GM18870 (cell line): ENCODE results near the gene SAMD14.
"Not testable (repeated sequence)": the region's sequence is repeated elsewhere in the genome, so short reads cannot be mapped to it uniquely, and the experiment has no call there.

Source experiments
- ATAC-seq: cut with Tn5 transposase; IDR thresholded peaks from one replicate; pipeline ENCODE4 v1.9.1; 2021; ENCODE audit warnings: moderate library complexity; ENCODE audit not compliant: unreplicated experiment

Gene SAMD14

GRCh38 chr17:50076591-50077235, 53.2 kb downstream of the SAMD14 start:
- no peak for ATAC-seq

GRCh38 chr17:50076221-50076590, 53.8 kb downstream of the SAMD14 start:
- ATAC-seq = no peak

GRCh38 chr17:50075446-50076032, 54.4 kb downstream of the SAMD14 start:
- ATAC-seq = no peak

- no peak for ATAC-seq
These were observed 55.7 kb downstream of the SAMD14 start for GRCh38 chr17:50074227-50074626.

- no peak for ATAC-seq
These were observed 57.0 kb downstream of the SAMD14 start for GRCh38 chr17:50072925-50073324.

- ATAC-seq = no peak
These were observed 57.8 kb downstream of the SAMD14 start for GRCh38 chr17:50072130-50072529.

- ATAC-seq = no peak
These were observed 58.3 kb downstream of the SAMD14 start for GRCh38 chr17:50071692-50072091.

- ATAC-seq = no peak
These were observed 58.9 kb downstream of the SAMD14 start for GRCh38 chr17:50070908-50071680.

- no peak for ATAC-seq
These were observed 62.0 kb downstream of the SAMD14 start for GRCh38 chr17:50067996-50068395.

- ATAC-seq = no peak
These were observed 63.0 kb downstream of the SAMD14 start for GRCh38 chr17:50066995-50067394.

- ATAC-seq = no peak
These were observed 64.9 kb downstream of the SAMD14 start for GRCh38 chr17:50065056-50065455.

GRCh38 chr17:50064253-50065001, 65.5 kb downstream of the SAMD14 start:
- ATAC-seq = no peak

GRCh38 chr17:50063561-50064252, 66.3 kb downstream of the SAMD14 start:
- ATAC-seq = no peak

- no peak for ATAC-seq
These were observed 67.4 kb downstream of the SAMD14 start for GRCh38 chr17:50062293-50063243.

GRCh38 chr17:50061713-50062045, 68.3 kb downstream of the SAMD14 start:
- ATAC-seq = not testable (repeated sequence)

GRCh38 chr17:50060951-50061712, 68.8 kb downstream of the SAMD14 start:
- no peak for ATAC-seq
